ENCODE data around the gene FCF1.

FCF1 gene, protein sequence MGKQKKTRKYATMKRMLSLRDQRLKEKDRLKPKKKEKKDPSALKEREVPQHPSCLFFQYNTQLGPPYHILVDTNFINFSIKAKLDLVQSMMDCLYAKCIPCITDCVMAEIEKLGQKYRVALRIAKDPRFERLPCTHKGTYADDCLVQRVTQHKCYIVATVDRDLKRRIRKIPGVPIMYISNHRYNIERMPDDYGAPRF

GRCh38 chr14:74712499-74713394, at the start of gene FCF1, which contains the start of gene AREL1:
FCF1 (plus strand) TSS chr14:74713144; CDS start chr14:74713198, 54 bp downstream.
AREL1 (minus strand) TSS chr14:74713080; CDS start chr14:74685615, 27,465 bp downstream.
- peak; percentile 91 for DNase-seq (ENCODE audit: low read depth)

DNA sequence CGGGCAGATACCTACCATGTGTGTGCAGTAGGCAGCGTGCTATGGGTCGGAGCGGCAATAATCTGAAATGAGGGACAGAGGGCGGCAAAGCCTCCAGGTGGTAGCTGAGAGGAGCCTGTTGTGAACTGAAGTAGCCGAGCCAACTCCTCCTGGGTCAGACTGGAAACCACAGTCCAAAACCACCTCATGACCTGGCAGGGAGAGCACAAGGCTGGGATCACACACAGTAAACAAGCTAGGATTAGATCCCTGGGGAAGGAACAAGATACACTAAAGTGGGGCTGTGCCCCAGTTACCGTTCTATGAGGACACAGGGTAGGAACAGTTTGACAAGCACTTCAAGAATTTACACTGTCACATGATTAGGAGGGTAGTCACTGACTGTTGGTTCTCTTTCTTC, 49.1 kb upstream of the FCF1 start:
- DNase-seq (ENCODE audit: low read depth) = peak; percentile 54

GRCh38 chr14:74664717-74665116, 48.2 kb upstream of the FCF1 start:
- DNase-seq (ENCODE audit: low read depth) = no peak

DNA sequence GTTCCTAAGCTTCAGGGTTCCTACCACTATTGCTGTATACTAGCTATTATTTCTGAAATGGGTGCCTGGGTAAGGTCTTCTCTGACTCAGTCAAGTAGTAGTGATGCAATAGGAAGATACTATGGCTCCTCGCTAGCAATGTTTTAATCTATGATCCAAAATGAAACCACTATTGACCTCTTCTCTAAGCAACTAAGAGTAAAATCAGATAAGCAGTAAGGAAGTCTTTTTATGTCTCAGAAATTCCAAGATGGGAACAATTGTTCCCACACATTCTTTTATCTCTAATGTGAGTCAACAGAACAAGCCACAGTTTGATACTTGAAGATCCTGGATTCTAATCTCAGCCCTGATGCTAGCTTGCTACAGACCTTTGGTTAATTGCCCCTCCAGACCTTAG, 45.2 kb upstream of the FCF1 start:
- DNase-seq (ENCODE audit: low read depth) = peak; percentile 87

DNA sequence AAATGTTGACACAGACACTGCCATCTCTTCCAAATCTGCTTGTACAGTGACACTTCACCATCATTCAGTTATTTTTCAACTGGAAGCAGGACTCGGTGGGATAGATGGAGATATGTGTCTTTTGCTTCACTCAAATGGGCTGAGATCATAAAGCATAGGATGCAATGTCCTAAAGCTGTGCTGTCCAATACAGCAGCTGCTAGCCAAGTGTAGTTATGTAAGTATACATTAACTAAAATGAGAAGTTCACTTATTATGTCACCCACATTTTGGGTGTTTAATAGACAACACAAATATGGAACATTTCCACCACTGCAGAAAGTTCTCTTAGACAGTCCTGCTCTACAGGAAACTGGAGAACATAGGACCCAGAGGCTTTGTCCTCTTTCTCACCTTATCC, 43.7 kb upstream of the FCF1 start:
- DNase-seq (ENCODE audit: low read depth) = no peak

- no peak for DNase-seq (ENCODE audit: low read depth)
Observed at GRCh38 chr14:74669846-74670245, 43.1 kb upstream of the FCF1 start.

DNA sequence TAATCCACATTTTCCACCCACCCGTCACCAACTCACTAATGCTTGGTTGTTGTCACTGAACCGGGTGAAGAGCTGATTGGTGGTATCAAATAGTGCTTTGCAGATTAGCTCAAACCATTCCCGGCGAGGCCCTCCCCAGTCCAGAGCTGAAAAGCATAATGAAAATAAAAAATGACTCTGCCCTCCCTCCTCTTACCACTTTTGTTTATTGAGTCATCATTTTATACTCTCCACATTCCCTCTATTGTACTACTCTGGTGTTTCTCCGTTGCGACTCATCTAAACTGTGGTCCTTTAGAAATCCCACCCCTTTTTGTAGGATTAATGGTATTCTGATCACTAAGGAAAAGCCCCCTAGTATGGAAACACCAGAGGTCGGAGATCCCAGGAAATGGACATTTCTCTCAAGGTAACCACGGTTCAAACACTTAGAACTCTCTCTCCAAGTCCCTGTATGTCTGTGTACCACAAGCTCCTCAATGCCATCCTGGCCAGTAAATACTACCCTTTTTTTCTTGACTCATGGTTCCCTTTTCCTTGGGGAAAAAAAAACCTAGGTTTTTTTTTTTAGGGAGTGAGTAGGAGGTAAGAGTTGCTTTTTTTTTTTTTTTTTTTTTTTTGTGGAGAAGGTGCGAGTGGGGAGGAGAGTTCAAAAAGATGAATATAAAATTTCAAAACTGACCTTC, 42.1 kb upstream of the FCF1 start:
- DNase-seq (ENCODE audit: low read depth) = peak; percentile 72

DNA sequence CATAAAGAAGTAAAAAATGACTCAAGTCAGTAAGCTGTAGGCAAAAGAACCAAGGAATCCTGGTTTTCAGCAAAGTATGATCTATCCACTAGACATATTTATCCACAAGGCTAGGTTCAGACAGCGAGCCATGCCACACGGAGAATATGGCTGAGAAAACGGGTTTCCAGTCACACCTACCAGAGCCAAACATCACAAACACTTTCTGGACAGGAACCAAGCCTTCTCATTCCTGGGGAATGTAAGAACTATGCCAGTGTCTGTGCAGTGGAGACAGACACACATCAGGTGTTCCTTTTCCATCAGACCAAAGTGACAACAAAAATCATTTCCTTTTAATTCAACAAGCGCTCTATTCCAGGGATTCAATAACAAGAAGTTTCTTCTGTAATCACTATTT, 41.2 kb upstream of the FCF1 start:
- DNase-seq (ENCODE audit: low read depth) = peak; percentile 84

DNA sequence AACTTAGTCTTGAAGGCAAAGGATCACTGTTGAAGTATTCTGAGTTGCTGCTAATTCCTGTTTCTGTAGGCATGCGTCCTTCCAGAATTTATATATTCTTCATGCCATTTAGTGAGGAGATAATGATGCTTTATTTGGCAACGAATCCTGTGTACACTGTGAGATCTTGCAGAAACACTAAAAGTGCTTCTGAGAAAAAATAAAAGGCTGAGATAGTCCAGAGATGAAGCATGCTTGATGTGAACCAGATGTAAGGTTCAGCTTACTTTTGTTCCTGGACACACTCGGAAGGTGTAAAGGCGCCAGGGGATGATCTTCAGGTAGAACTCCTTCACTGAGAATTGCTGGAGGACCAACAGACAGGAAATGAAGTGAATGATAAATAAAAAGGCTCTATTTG, 39.2 kb upstream of the FCF1 start:
- DNase-seq (ENCODE audit: low read depth) = no peak

- DNase-seq (ENCODE audit: low read depth) = no peak
Observed at GRCh38 chr14:74675219-74675618, 37.7 kb upstream of the FCF1 start.

GRCh38 chr14:74682169-74682952, 30.6 kb upstream of the FCF1 start:
- no peak for DNase-seq (ENCODE audit: low read depth)

GRCh38 chr14:74683406-74683805, 29.5 kb upstream of the FCF1 start:
- DNase-seq (ENCODE audit: low read depth) = no peak

GRCh38 chr14:74684434-74684833, 28.5 kb upstream of the FCF1 start:
- no peak for DNase-seq (ENCODE audit: low read depth)

DNA sequence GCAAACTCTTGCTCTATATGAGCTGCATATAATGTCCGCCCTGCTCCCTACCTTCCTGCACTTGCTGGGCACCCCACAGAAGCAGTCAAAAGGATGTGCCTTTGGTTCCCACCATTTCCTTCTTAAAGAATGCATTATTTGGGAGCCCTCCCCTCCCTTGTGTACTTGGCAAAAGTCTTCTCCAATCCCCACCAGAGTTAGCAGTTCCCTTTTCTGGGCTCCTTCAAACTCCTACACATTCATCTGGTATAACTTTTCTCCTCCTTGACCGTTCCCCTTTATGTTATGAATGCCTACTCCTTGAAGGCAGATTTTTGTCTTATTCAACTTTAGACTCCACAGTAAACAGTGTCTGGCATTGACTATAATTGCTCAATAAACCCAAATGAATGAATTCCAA, 27.9 kb upstream of the FCF1 start:
- no peak for DNase-seq (ENCODE audit: low read depth)

- DNase-seq (ENCODE audit: low read depth) = no peak
Observed at GRCh38 chr14:74685921-74686678, 26.8 kb upstream of the FCF1 start.

GRCh38 chr14:74691456-74691855, 21.5 kb upstream of the FCF1 start:
- peak; percentile 36 for DNase-seq (ENCODE audit: low read depth)

DNA sequence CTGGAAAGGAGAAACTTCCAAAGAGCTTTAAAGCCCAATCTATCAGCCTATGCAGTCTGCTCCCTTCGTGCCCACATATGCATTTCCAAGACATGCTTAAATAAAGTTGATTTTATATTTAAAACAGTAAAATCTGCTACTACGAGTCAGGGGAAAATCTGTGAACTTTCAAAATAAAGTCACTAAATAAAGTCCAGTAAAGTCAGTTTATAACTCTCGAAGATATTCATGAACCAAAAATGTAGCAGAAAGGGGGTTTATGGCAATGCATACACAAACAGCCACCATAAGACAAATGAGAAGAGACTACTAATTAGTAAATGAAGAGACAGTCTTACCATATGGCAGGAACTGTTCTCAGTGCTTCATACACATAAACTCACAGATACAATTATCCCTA, 19.8 kb upstream of the FCF1 start:
- DNase-seq (ENCODE audit: low read depth) = no peak

DNA sequence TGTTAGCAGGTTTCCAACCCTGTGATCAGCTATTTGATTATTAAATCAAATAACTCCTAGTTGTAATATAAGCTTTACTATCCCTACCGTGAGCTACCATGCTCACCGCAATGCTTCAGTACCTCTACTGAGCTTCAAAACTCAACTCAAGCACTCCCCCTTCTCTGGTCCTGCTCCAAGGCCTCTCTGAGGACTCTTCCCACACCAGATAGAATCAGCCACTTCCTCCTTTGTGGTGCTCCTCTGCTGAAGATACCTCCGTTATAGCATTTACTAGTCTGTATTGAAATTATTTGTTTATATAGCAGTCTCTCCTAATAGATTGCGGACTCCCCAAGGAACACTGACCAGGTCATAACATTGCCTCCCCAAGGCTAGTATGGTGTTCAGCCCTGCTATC, 17.5 kb upstream of the FCF1 start:
- DNase-seq (ENCODE audit: low read depth) = no peak

DNA sequence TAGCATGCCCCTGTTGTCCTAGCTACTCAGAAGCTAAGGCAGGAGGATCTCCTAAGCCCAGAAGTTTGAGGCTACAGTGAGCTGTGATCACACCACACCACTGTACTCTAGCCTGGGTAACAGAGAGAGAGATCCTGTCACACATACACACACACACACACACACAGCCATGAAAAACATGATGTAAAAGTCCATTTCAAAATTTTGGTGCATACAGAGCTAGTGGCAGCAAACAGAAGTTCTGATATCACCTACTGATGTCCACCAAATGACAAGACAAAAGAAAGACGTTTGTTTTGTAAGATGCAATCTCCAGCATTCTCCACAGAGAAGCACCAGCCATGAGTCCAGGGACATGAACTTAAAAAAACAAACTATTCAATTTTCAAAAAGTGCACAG, 15.9 kb upstream of the FCF1 start:
- DNase-seq (ENCODE audit: low read depth) = no peak

GRCh38 chr14:74697543-74697942, 15.4 kb upstream of the FCF1 start:
- DNase-seq (ENCODE audit: low read depth) = peak; percentile 90

DNA sequence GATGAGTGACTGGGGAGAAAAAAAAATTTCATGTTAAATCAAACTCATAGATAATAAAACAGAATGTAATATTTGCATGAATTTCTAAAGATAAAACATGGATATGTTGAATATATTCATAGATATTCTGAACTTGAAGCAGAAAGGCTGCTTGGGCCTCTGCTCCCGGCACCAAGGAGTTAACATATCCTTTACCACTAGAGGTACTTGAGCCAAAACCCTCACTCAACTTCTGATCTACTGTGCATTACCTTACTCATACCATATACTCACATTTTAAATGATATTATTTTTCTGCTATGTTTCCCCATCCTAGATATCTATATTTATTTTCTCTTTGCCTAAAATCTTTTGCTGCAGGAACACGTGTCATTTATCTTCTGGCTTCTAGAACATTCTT, 15.0 kb upstream of the FCF1 start:
- no peak for DNase-seq (ENCODE audit: low read depth)

Measured in iris pigment epithelial cell (primary cell).